ENCODE measurements around the gene DDX39A.
A peak's percentile ranks its signal among the peaks of the same experiment; 100 is the strongest.
"Not testable (repeated sequence)": the region's sequence is repeated elsewhere in the genome, so short reads cannot be mapped to it uniquely, and the experiment has no call there.

Gene DDX39A

GRCh38 chr19:14419106-14419813 is at the start of gene DDX39A:
Gene DDX39A (minus strand): TSS chr19:14419341. CDS start chr19:14413220, 6,121 bp downstream.
- peak; percentile 100 for DNase-seq

- no peak for DNase-seq
Measured at GRCh38 chr19:14467816-14468215, 48.7 kb upstream of the DDX39A start.

GRCh38 chr19:14467391-14467790 is 48.2 kb upstream of the DDX39A start:
- no peak for DNase-seq

- DNase-seq, result no peak
Measured at GRCh38 chr19:14463747-14464146, 44.6 kb upstream of the DDX39A start.

DNA sequence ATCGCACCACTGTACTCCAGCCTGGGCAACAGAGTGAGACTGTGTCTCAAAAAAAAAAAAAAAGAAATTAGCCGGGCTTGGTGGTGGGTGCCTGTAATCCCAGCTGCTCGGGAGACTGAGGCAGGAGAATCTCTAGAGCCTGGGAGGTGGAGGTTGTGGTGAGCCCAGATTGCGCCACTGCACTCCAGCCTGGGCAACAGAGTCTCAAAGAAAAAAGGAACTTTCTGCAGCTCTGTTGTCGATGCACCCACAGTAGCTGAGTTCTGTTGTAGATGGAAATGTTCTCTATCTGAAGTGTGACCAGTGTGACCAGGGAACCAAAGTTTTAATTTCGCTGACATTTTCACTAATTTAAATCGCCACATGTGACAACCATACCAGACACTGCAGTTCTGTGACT is 43.3 kb upstream of the DDX39A start:
- peak; percentile 65 for DNase-seq

DNA sequence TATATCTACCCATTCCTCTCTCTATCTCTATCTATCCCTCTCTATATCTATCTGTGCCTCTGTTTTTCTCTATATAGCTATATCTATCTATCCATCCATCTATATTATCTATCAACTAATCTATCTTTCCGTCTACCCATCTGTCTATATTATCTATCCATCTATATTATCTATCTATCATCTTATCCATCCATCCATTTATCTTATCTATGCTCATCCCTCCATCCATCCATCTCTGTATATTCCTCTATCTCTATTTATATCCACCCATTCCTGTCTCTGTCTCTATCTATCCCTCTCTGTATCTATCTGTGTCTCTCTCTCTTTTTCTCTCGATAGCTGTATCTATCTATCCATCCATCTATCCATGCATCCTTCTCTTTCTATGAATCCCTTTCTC is 41.8 kb upstream of the DDX39A start:
- no peak for DNase-seq

DNA sequence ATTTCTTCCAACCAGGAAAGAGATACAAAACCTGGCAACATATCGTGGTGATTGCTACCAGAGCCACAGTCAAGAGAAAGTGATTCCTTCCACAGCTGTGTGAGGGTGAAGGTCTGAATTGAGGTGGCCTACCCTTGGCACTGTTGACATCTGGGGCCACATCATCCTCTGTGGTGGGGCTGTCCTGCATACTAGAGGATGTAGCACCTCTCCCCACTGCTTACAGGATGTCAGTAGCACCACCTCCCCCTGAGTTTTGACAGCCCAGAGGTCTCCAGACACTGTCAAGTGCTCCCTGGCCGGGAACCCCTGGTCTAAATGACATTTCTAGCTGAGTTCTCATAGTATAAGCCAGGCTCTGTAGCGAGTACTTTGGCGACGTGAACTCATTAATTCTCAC is 40.6 kb upstream of the DDX39A start:
- no peak for DNase-seq

DNA sequence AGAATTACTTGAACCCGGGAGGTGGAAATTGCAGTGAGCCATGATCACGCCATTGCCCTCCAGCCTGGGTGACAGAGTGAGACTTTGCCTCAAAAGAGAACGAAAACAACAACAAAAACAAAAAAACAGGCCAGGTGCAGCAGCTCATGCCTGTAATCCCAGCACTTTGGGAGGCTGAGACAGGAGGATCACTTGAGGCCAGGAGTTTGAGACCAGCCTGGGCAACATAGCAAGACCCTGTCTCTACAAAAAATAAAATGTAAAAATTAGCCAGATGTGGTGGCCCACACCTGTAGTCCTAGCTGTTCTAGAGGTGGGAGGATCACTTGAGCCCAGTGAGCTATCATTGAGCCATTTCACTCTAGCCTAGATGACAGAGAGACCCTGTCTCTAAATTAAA is 33.2 kb upstream of the DDX39A start:
- DNase-seq, result not testable (repeated sequence)

DNA sequence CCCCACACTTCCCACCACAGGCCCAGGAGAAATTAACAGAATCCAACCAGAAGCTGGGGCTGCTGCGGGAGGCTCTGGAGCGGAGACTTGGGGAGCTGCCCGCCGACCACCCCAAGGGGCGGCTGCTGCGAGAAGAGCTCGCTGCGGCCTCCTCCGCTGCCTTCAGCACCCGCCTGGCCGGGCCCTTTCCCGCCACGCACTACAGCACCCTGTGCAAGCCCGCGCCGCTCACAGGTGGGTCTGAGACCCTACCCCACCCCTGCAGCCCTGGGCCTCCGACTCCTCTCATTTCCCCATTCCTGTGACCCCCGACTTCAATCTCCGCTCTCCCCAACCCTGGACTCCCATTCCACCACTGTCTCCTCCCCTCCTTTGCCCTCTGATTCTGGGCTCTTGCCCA is 31.7 kb upstream of the DDX39A start:
- no peak for DNase-seq

- peak; percentile 73 for DNase-seq
Measured at GRCh38 chr19:14450168-14450874, 31.2 kb upstream of the DDX39A start.

- peak; percentile 26 for DNase-seq
Measured at GRCh38 chr19:14449321-14449720, 30.2 kb upstream of the DDX39A start.

GRCh38 chr19:14446336-14447036 is 27.3 kb upstream of the DDX39A start:
- DNase-seq, result no peak

DNA sequence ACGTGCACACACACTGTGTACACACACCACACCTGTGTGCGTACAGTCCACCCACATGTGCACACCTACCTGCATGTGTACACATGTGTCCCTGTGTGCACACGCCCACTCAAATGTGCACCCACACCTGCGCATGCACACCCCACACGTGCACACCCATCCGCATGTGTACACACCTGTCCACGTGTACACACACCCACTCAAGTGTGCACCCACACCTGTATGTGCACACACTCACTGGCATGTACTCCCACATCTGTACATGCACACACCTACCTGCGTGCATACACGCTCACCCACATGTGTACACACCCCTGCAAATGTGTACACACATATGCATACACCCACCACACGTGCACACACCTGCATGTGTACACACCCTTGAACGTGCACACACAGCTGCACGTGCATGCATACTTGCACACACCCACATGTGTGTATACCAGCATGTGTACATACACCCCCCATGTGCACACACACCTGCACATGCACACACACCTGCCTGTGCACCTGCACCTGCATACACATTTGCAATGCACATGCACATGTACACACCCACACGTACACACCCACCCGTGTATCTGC is 24.6 kb upstream of the DDX39A start:
- no peak for DNase-seq

DNA sequence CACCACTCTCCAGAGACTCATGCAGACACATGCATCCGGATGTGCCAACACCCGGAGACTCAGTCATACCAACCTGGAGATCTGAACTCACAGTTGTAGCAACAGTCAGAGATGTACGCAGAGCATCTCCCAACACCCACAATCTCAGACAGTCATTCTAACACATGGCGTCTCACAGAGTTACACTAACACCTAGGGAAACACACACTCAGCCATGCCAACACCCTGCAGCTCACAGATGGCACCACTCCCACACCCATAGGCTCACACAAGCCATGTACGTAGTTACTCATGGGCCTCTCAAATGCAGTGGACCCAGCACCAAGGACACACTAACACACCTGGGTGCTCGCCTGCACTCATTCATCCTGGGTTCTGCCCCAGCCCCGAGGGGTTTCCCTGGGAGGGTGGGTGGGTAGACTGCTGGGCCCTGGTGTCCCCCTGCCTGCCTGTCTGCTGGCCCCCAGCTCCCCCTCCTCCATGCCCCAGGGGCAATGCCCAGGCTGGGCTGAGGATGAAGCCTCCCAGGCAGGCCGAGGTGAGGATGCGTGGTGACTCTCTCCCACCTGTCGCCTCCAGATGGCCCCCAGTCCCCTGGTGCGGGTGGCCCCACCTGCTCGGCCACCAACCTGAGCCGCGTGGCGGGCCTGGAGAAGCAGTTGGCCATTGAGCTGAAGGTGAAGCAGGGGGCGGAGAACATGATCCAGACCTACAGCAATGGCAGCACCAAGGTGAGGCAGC is 23.9 kb upstream of the DDX39A start:
- no peak for DNase-seq

DNA sequence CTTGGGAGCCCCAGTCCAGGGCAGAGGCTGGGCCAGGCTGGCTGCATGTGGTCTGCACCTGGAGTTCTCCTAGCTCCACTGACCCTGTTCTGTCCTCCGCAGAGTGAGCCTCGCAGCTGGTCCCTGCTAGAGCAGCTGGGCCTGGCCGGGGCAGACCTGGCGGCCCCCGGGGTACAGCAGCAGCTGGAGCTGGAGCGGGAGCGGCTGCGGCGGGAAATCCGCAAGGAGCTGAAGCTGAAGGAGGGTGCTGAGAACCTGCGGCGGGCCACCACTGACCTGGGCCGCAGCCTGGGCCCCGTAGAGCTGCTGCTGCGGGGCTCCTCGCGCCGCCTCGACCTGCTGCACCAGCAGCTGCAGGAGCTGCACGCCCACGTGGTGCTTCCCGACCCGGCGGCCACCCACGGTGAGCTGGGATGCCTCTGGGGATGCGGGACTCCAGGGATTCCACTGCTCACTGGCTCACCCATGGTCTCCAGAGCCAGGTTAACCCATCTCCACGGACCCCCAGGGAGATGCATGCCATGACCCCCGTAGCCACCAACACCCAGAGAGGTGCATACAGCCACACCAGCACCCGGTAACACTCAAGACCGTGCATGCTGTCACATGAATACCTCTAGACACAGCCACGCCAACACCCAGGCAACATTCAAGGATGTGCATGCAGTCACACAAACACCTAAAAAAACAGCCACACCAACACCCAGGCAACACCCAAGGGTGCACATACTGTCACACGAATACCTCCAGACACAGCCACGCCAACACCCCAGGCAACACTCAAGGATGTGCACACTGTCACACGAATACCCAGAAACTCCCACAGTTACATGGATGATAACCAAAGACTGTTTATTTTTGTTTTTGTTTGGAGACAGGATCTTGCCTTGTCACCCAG is 22.1 kb upstream of the DDX39A start:
- no peak for DNase-seq

DNA sequence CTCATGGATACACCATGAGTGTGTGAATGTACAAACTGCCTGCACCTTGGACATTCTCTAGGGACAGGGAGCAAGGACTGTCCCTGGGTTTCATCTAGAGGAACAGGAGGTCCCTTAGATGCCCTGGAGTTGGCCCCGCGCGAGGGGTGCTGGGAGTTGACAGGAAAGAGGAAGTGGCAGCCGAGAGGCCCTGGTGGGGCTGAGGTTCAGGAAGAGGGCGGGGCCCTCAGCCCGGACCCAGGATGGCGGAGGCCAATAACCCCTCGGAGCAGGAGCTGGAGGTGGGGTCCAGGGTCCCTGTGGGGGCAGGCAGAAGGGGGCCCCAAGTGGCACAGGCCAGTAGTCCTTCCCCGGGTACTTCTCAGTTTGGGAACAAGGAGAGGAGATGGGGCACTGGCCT is 20.9 kb upstream of the DDX39A start:
- DNase-seq, result peak; percentile 97

DNA sequence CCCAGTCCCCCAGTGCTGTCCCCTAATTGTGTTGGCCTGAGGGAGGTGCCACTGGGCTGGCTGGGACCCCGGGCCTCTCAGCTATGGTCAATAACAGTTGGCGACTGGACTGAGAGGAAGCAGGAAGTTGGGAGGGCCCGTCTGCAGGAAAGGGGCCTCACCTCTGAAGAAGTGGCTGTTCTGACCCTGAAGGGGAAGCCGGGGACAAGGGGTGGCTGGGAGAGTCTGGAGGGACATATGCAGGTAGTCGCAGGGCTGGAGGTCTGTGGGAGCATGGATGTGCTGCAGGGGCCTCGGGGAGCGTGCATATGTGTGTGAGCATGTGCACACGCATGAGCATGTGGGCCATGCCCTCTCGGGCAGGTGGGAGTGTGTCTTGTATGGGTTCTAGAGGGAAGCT is 19.9 kb upstream of the DDX39A start:
- DNase-seq, result peak; percentile 38

- DNase-seq, result no peak
Measured at GRCh38 chr19:14437578-14438140, 18.5 kb upstream of the DDX39A start.

GRCh38 chr19:14435320-14436050 is 16.3 kb upstream of the DDX39A start:
- no peak for DNase-seq

- DNase-seq, result peak; percentile 47
Measured at GRCh38 chr19:14434543-14435319, 15.6 kb upstream of the DDX39A start.

Measured in MV-4-11 (cell line).